ENCODE measurements around the gene HOXA2.

The HOXA2 gene

DNA sequence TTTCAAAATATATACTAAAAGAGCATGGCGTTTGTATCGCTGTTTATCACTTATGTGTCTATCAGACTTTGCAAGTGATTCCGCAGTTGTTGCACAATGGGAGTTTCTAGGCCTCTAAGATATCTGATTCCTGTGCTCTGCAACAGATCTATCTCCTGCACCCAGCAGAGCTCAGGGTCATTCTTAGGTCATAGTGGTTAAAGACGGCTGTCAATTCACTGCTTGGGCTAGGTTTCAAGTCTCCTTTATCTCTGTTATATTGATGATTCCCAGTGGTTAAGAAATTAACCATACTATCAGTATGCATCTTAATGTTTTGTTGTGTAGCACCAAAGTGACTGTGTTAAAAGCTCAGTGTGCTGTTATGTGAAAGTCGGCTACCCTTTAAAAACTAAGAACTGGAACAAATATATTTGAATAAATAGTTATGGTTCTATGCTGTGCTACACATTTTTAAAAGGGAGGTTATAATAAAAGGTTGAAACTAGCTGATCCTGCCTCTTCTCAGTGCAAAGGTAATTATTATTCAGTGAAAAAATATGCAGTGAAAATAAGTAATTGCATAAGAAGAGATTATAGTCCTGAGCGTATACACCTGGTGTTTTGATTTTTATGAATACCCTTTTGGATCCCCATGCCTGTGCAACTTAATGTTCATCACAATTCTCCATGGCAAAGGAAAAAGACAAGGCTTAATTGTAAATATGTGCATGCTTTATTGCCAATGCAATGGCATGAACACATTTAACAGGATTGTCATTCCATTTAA, 30.7 kb downstream of the HOXA2 start:
- FAIRE-seq: no peak

DNA sequence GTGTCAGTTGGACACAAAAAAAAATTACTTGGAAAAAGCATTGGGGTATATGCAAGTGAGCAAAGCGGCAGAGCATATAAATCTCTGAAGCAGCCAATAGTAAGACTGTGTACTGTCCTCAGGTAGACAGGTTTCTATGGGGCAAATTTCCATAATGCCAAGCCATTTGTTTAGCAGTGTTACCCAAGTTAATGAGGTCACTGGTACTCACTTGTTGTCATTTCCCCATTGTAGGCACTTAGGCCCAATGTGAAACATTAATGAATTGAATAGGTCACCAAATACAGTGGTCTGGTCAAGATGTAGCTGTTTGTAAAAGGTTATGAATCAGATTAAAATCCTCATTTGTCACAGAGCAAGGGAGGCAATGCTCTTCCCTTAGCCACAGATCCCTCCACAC, 34.2 kb downstream of the HOXA2 start:
- no peak for FAIRE-seq

DNA sequence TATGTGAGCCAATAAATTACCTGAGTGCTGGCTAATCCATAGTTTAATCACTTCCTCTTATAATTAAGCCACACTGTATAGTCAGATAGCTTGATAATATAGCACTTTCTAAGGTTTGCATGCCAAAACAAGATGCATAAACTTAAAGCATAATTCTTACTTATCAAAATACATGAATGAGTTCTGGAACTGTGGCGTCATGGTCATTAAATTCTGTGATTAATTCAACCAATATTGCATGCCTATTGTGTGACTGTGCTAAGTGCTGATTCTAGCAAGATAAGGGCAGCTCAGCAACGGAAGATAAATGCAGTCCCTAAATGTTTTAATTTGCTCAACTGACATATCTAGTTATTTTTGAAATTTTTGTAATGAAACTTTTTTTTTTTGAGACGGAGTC, 36.3 kb downstream of the HOXA2 start:
- no peak for FAIRE-seq

DNA sequence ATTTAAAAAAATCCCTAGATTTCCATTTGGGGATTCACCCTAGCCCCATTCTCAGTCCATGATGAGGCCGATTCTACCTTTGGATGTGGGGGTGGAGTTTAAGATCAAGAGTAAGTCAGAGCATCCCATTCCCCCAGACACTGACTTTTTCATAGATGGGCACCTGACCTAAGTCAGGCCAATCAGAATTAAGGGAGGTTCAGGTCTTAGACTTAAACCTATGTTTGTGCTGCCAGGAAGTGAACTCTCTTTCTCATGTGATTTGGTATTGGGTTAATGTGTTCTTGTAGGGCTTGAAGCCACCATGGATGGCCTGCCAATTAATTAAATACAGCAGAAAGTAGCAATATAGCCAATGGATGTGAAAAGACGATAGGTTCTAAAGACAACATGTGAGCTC, 36.8 kb downstream of the HOXA2 start:
- no peak for FAIRE-seq

DNA sequence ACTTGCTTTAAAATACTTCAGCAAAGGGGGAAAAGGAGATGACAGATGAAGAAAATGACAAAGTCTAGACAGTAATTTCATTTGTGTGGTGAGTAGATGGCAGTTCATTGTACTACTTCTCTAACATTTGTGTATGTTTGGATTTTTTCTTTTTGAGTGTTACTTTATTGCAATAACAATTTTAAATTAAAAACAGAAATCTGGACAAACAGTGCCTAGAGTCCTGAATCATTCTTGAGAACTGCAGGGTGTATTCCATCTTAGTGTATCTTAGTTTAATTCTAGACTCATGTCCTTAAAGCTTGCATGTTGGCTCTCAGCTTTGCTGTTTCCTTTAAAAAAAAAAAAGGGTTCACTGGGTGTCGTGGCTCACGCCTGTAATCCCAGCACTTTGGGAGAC, 37.8 kb downstream of the HOXA2 start:
- FAIRE-seq: no peak

DNA sequence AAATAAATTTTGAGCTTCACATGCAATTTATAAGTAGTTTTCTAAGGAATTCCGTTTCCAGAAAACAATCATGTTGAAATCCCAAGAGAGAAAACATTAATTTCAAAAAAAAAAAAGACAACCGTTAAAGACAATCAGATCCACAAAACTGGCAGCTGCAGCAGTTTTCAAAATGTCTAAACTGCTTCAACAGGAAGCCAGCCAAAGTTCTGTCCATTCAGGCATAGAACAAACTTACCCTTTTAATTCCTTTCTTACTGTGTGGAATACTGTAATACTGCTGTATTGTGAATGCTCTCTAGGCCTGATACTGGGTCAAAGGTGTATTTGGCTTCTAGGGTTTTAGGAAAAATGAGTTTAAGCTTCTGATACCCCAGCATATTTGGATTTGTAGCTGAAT, 38.3 kb downstream of the HOXA2 start:
- FAIRE-seq: no peak

DNA sequence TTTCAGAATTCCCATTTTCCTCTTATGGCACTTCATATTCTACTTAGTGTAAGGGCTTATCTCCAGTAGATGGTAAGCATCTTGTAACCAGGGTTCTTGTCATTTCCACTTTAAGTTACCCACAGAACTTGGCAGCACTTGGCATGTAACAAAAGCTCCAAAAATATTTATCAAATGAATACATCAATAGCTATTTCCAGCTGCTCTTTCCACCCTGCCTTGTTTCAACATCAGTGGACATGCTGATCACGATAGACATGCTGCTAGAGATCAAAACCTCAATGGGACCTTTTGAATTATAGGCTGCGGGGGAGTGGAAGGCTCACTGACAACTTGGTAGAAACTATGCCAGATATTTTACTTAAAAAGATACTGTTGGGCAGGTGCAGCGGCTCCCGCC, 39.5 kb downstream of the HOXA2 start:
- FAIRE-seq: no peak

DNA sequence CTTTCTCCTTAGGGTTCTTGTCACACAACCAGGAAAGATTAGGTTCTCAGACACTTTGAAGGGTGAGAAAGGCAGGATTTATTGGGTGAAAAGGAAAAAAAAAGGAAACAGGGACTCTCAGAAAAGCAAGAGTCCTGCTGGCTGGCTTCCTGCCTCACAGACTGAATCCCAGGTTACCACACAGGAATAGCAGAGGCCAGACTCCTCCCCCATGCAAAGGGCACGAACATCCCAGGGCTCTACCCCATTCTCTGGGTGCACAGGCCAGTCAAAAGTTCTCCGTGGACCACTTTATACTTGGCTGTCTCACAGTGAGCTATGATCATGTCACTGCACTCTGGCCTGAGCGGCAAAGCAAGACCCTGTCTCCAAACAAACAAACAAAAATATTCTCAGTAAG, 49.3 kb downstream of the HOXA2 start:
- no peak for FAIRE-seq

DNA sequence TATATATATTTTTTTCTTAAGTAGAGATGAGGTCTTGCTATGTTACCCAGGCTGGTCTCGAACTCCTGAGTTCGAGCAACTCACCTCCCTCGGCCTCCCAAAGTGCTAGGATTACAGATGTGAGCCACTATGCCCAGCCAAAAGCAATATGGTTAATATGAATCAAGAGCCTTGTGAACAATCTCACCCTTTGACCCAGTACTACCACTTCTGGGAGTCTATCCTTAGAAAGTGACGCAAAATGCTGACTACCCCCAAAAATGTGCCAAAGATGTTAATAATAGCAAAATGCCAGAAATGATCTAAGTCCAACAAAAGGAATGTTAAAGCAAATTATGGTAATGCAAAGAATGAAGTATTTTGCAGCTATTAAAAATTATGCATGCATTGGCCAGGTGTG, 51.0 kb downstream of the HOXA2 start:
- FAIRE-seq: no peak

Data from TTC549 (cell line).